NCI-H1105 treated with DMSO at 0.1 percent for 48 hours (cell line): ENCODE data around the gene BEX2.
"Not testable (repeated sequence)": the region's sequence is repeated elsewhere in the genome, so short reads cannot be mapped to it uniquely, and the experiment has no call there.

Source experiments
- DNase-seq: peaks from one replicate; lab custom pipeline; 2025; lab: John Stamatoyannopoulos, UW

The BEX2 gene

GRCh38 chrX:103310555-103311398 is at the start of gene BEX2:
Gene BEX2 (minus strand): TSS chrX:103310990. CDS start chrX:103309976, 1,014 bp downstream.
- DNase-seq: peak; percentile 71

GRCh38 chrX:103360092-103360491 is 49.3 kb upstream of the BEX2 start:
- DNase-seq: no peak

- not testable (repeated sequence) for DNase-seq
Observed at GRCh38 chrX:103359605-103360004, 48.8 kb upstream of the BEX2 start.

GRCh38 chrX:103357871-103358270 is 47.1 kb upstream of the BEX2 start:
- no peak for DNase-seq

GRCh38 chrX:103356858-103357257 is 46.1 kb upstream of the BEX2 start:
- peak; percentile 14 for DNase-seq

- DNase-seq: peak; percentile 74
Observed at GRCh38 chrX:103356130-103356798, 45.5 kb upstream of the BEX2 start, which contains the start of gene TCEAL9. Gene TCEAL9 (plus strand): TSS chrX:103356506. CDS start chrX:103357685, 1,179 bp downstream.

GRCh38 chrX:103347682-103348397 is 37.0 kb upstream of the BEX2 start:
- no peak for DNase-seq

- DNase-seq: no peak
Observed at GRCh38 chrX:103344606-103345005, 33.8 kb upstream of the BEX2 start.

- peak; percentile 17 for DNase-seq
Observed at GRCh38 chrX:103343105-103343504, 32.3 kb upstream of the BEX2 start.

- DNase-seq: no peak
Observed at GRCh38 chrX:103338663-103339062, 27.9 kb upstream of the BEX2 start.

GRCh38 chrX:103330681-103331288 is 20.0 kb upstream of the BEX2 start:
- DNase-seq: no peak

GRCh38 chrX:103329991-103330390 is 19.2 kb upstream of the BEX2 start, which contains the start of gene TCEAL7:
Gene TCEAL7 (plus strand): TSS chrX:103330239. CDS start chrX:103331404, 1,165 bp downstream.
- no peak for DNase-seq

- no peak for DNase-seq
Observed at GRCh38 chrX:103311399-103311780, 600 bp upstream of the BEX2 start.

- peak; percentile 14 for DNase-seq
Observed at GRCh38 chrX:103309860-103310554, 783 bp downstream of the BEX2 start.

GRCh38 chrX:103305666-103306065 is 5.1 kb downstream of the BEX2 start:
- DNase-seq: not testable (repeated sequence)

- no peak for DNase-seq
Observed at GRCh38 chrX:103304705-103305104, 6.1 kb downstream of the BEX2 start.

GRCh38 chrX:103293118-103293517 is 17.7 kb downstream of the BEX2 start:
- DNase-seq: no peak

GRCh38 chrX:103279624-103280023 is 31.2 kb downstream of the BEX2 start:
- DNase-seq: no peak

- DNase-seq: peak; percentile 78
Observed at GRCh38 chrX:103276581-103277002, 34.2 kb downstream of the BEX2 start, which contains the start of gene TCEAL5. Gene TCEAL5 (minus strand): TSS chrX:103276750. CDS start chrX:103274563, 2,187 bp downstream.

GRCh38 chrX:103275947-103276567 is 34.7 kb downstream of the BEX2 start:
- peak; percentile 32 for DNase-seq

GRCh38 chrX:103274284-103274683 is 36.5 kb downstream of the BEX2 start:
- DNase-seq: no peak
